ENCODE results near the gene HNRNPF.
A peak's percentile ranks its signal among the peaks of the same experiment; 100 is the strongest.
"Not testable (repeated sequence)": the region's sequence is repeated elsewhere in the genome, so short reads cannot be mapped to it uniquely, and the experiment has no call there.

HNRNPF gene, protein sequence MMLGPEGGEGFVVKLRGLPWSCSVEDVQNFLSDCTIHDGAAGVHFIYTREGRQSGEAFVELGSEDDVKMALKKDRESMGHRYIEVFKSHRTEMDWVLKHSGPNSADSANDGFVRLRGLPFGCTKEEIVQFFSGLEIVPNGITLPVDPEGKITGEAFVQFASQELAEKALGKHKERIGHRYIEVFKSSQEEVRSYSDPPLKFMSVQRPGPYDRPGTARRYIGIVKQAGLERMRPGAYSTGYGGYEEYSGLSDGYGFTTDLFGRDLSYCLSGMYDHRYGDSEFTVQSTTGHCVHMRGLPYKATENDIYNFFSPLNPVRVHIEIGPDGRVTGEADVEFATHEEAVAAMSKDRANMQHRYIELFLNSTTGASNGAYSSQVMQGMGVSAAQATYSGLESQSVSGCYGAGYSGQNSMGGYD

DNA sequence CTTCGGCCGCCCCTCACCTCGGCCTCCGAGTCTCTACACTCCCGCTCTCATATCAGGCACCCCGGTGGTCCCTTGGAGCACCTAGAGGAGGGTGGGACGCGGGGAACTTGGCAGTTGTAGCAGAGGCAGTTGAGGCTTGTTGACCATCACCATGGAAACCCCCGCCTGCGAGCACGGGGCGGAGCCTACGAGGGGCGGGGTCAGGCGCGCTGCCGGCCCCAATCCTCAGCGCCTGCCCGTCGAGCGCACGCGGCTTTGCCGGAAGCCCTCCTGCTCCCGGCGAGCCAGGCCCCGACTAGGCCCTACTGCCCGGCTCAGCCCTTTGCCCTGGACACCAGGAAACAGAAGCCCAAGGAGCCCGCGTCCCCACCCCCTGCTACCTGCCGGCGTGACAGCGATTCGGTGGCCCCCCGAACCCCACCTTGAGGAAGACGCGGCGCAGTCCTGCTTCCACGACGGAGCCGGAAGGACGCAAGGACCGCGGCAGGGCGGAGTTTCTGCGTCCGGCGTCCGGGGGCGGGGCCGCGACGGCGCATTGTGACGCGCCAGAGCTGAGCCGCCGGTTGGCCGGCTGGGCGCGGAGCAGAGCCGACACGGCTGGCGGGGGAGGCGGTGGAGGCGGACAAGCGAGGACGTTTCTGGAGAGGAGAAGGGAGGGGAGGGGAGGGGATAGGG is at the start of gene HNRNPF:
Gene HNRNPF, minus strand, starts transcription at position 477 of the 675 bp plus-strand sequence. CDS start 21,302 bp downstream, outside the sequence.
- Histone ChIP-seq H3K4me2 (peak within 1 kb of the TSS; percentile 90 to 100 (median 96)), H4K20me1 (peaks cover 32 to 46% (median 36%) of the 10 kb centered on the region in 11 experiments), H3K27ac (peak within 1 kb of the TSS; percentile 95 to 100 (median 99)), H3K9me3 (replicated peaks in 1 of 11) (0 out of 22 replicates have a peak, but pooled peaks cover 0 to 3% (median 0%) of the 10 kb centered on the region in 11 experiments), H3K9ac (peak within 1 kb of the TSS; percentile 97 to 100 (median 99)), H3K27me3 (no peaks in the 10 kb centered on the region), H3K36me3 (peaks cover 3 to 33% (median 18%) of the 10 kb centered on the region in 11 experiments), H3K4me1 (peaks cover 33 to 57% (median 43%) of the 10 kb centered on the region in 10 experiments), H3K4me3 (peak within 1 kb of the TSS; percentile 76 to 95 (median 86))
- TF ChIP-seq Cebpa-rat (IDR thresholded peaks at IDR 0.05), result no peak

DNA sequence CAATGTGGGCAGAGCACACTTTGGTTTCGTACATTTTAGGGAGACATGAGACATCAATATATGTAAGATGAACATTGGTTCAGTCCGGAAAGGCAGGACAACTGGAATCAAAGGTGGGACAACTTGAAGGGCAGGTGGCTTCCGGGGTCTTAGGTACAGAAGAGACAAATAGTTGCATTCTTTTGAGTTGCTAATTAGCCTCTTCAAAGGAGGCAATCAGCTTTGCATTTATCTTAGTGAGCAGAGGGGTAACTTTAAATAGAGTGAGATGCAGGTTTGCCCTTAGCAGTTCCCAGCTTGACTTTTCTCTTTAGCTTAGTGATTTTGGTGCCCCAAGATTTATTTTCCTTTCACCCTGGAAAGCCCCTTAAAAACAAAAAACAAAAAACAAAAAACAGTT is 49.2 kb upstream of the HNRNPF start:
- H3K9me3 ChIP-seq (replicated peaks in 1 of 11), result no peaks in the 10 kb centered on the region
- H3K36me3 ChIP-seq, result no peaks in the 10 kb centered on the region
- no peak overlapping the region for H3K4me2 ChIP-seq
- no peaks in the 10 kb centered on the region for H3K27me3 ChIP-seq
- no peak overlapping the region for H3K27ac ChIP-seq
- no peak overlapping the region for H3K4me3 ChIP-seq
- H3K9ac ChIP-seq, result no peak overlapping the region
- no peaks in the 10 kb centered on the region for H4K20me1 ChIP-seq
- no peak for TF ChIP-seq Cebpa-rat (IDR thresholded peaks at IDR 0.05)
- H3K4me1 ChIP-seq, result peaks cover 28 to 35% (median 32%) of the 10 kb centered on the region in 10 experiments

DNA sequence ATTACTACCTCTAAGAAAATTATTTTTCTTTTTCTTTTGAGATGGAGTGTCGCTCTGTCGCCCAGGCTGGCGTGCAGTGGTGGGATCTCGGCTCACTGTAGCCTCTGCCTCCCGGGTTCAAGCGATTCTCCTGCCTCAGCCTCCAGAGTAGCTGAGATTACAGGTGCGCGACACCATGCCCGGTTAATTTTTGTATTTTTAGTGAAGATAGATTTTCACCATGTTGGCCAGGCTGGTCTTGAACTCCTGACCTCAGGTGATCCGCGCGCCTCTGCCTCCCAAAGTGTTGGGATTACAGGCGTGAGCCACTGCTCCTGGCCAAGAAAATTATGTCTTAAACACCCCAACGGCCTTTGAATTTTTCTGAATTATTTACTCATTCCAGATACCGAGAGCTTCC is 47.6 kb upstream of the HNRNPF start:
- H4K20me1 ChIP-seq; H3K27me3 ChIP-seq; H3K9me3 ChIP-seq (replicated peaks in 1 of 11); H3K36me3 ChIP-seq: not testable (repeated sequence)
- peaks cover 45 to 52% (median 48%) of the 10 kb centered on the region in 10 experiments for H3K4me1 ChIP-seq
- peak overlapping the region; percentile 76 to 93 (median 90) for H3K27ac ChIP-seq
- H3K9ac ChIP-seq, result peak overlapping the region; percentile 77 to 88 (median 84)
- peak overlapping the region in 9 of 10 experiments; percentile 58 to 76 (median 66); a peak in 17 of 20 replicates for H3K4me3 ChIP-seq
- H3K4me2 ChIP-seq, result peak overlapping the region; percentile 80 to 99 (median 93)

DNA sequence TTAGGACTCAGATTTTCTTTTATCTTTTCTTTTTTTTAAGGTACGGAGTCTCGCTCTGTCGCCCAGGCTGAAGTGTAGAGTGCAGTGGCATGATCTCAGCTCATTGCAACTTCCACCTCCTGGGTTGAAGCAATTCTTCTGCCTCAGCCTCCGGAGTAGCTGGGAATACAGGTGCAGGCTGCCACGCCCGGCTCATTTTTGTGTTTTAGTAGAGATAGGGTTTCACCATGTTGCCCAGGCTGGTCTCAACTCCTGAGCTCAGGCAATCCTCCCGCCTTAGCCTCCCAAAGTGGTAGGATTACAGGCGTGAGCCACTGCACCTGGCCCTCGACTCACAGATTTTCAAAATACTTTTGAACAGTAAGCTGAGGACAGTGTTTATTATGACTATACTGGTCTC is 45.0 kb upstream of the HNRNPF start:
- peak in 1 of 11 experiments; percentile 18; a peak in 1 of 22 replicates for TF ChIP-seq Cebpa-rat (IDR thresholded peaks at IDR 0.05)
- Histone ChIP-seq H3K4me1 (peaks cover 53 to 71% (median 61%) of the 10 kb centered on the region in 10 experiments), H3K27ac (peak overlapping the region in 10 of 11 experiments; percentile 80 to 93 (median 90); a peak in 18 of 22 replicates)

DNA sequence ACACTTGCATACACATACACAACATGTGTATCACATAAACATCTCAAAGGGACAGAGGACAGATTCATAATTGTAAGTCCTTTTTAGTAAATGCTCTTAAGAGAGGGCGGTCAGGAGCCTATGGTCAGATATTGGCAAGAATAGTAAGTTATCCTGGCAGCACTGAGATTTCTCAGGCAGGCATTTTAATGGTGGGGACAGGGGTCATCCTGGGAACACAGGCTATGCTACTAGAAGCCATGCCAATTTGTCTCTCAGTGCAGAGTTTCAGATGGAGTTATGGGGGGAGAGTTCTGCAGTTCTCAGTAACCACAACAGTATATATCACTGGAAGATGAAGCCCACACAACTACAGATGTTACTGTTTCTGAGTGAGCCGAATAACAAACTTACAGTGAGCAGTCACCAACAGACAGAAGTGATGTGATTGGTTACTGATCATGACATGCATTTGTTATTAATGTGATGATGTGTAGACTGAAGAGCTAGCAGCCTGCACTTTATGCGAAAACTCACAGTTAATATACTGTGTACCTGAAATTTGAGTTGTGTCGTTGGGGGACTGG is 44.4 kb upstream of the HNRNPF start:
- Histone ChIP-seq H3K4me2 (peak overlapping the region; percentile 79 to 99 (median 89); a peak in 21 of 22 replicates), H3K4me3 (peak overlapping the region in 2 of 10 experiments; percentile 22 to 31; a peak in 2 of 20 replicates), H3K9me3 (replicated peaks in 1 of 11) (0 out of 22 replicates have a peak, but pooled peaks cover 0 to 1% (median 0%) of the 10 kb centered on the region in 11 experiments), H3K4me1 (peaks cover 53 to 78% (median 68%) of the 10 kb centered on the region in 10 experiments), H3K27ac (peak overlapping the region in 10 of 11 experiments; percentile 37 to 93 (median 90); a peak in 20 of 22 replicates), H4K20me1 (no peaks in the 10 kb centered on the region), H3K36me3 (no peaks in the 10 kb centered on the region), H3K27me3 (no peaks in the 10 kb centered on the region), H3K9ac (peak overlapping the region in 10 of 11 experiments; percentile 16 to 88 (median 78); a peak in 19 of 22 replicates)
- TF ChIP-seq Cebpa-rat (IDR thresholded peaks at IDR 0.05), result no peak

More for the DNA sequence above, 45.0 kb upstream of the HNRNPF start:
- H3K27me3 ChIP-seq; H4K20me1 ChIP-seq; H3K36me3 ChIP-seq; H3K9me3 ChIP-seq (replicated peaks in 1 of 11): not testable (repeated sequence)
- peak overlapping the region; percentile 80 to 99 (median 93) for H3K4me2 ChIP-seq
- peak overlapping the region in 8 of 10 experiments; percentile 48 to 75 (median 66); a peak in 10 of 20 replicates for H3K4me3 ChIP-seq
- H3K9ac ChIP-seq, result peak overlapping the region in 10 of 11 experiments; percentile 39 to 88 (median 84); a peak in 16 of 22 replicates

DNA sequence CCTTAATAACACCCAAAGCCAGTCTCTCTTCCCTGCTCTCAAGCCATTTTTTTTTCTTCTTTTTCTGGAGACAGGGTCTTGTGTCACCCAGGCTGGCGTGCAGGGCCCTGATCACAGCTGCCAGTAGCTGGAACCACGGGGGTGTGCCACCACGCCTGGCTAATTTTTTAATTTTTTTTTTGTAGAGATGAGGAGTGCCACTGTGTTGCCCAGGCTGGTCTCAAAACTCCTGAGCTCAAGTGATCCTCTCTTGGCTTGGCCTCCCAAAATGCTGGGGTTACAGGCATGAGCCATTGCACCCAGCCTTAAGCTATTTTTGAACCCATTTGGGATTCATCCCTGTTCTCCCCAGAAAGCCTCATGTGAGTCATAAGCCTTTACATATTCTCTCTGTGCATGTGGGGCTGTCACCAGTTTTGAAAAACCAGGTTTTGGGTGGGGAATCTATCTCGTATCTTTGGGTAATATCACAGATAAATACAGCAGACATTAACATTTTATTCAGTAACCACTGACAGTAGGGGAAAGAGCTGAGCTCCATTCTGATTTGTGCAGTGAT is 43.4 kb upstream of the HNRNPF start:
- peaks cover 3 to 10% (median 7%) of the 10 kb centered on the region in 11 experiments for H3K9me3 ChIP-seq (replicated peaks in 1 of 11)
- H3K27ac ChIP-seq, result peak overlapping the region in 10 of 11 experiments; percentile 37 to 93 (median 90); a peak in 21 of 22 replicates
- H3K4me2 ChIP-seq, result peak overlapping the region; percentile 79 to 99 (median 89)
- no peaks in the 10 kb centered on the region for H4K20me1 ChIP-seq
- TF ChIP-seq Cebpa-rat (IDR thresholded peaks at IDR 0.05), result no peak
- H3K4me3 ChIP-seq, result peak overlapping the region in 6 of 10 experiments; percentile 12 to 31 (median 24); a peak in 9 of 20 replicates
- H3K9ac ChIP-seq, result peak overlapping the region; percentile 0 to 88 (median 77); a peak in 21 of 22 replicates
- H3K4me1 ChIP-seq, result peaks cover 53 to 78% (median 68%) of the 10 kb centered on the region in 10 experiments
- H3K27me3 ChIP-seq, result no peaks in the 10 kb centered on the region
- peaks cover 0 to 4% (median 1%) of the 10 kb centered on the region in 11 experiments; a peak in 3 of 22 replicates for H3K36me3 ChIP-seq

DNA sequence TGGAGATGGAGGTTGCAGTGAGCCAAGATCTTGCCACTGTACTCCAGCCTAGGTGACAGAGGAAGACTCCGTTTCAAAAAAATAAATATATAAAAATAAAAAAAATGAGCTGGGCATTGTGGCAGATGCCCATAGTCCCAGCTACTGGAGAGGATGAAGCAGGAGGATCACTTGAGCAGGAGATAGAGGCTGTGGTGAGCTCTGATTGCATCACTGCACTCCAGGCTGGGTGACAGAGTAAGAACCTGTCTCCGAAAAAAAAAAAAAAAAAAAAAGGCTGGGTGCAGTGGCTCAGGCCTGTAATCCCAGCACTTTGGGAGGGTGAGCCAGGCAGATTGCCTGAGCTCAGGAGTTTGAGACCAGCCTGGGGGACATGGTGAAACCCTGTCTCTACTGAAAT is 39.8 kb upstream of the HNRNPF start:
- peak overlapping the region in 4 of 11 experiments; percentile 25 to 92 (median 38); a peak in 6 of 22 replicates for H3K27ac ChIP-seq
- H3K36me3 ChIP-seq, result peaks cover 0 to 28% (median 22%) of the 10 kb centered on the region in 11 experiments; a peak in 11 of 22 replicates
- H3K9ac ChIP-seq, result peak overlapping the region in 2 of 11 experiments; percentile 9 to 30; a peak in 2 of 22 replicates
- peak overlapping the region in 6 of 11 experiments; percentile 8 to 26 (median 16); a peak in 6 of 22 replicates for H3K4me2 ChIP-seq
- H3K9me3 ChIP-seq (replicated peaks in 1 of 11), result peaks cover 32 to 47% (median 39%) of the 10 kb centered on the region in 11 experiments
- H4K20me1 ChIP-seq, result no peaks in the 10 kb centered on the region
- no peak overlapping the region for H3K4me3 ChIP-seq
- H3K4me1 ChIP-seq, result peaks cover 30 to 49% (median 40%) of the 10 kb centered on the region in 10 experiments
- TF ChIP-seq Cebpa-rat (IDR thresholded peaks at IDR 0.05), result peak in 2 of 11 experiments; percentile 49 to 58; a peak in 2 of 22 replicates
- no peaks in the 10 kb centered on the region for H3K27me3 ChIP-seq

DNA sequence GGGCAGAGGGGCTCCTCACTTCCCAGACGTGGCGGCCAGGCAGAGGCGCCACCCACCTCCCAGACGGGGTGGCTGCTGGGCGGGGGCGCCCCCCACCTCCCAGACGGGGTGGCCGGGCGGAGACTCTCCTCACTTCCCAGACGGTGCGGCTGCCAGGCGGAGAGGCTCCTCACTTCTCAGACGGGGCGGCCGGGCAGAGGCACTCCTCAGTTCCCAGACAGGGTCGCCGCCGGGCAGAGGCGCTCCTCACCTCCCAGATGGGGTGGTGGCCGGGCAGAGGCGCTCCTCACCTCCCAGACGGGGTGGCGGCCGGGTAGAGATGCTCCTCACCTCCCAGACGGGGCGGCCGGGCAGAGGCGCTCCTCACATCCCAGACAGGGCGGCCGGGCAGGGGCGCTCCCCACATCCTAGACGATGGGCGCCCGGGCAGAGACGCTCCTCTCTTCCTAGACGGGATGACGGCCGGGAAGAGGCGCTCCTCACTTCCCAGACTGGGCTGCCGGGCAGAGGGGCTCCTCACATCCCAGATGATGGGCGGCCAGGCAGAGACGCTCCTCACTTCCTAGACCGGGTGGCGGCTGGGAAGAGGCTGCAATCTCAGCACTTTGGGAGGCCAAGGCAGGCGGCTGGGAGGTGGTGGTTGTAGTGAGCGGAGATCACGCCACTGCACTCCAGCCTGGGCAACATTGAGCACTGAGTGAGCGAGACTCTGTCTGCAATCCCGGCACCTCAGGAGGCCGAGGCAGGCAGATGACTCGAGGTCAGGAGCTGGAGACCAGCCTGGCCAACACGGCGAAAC is 37.4 kb upstream of the HNRNPF start:
- peaks cover 32 to 49% (median 39%) of the 10 kb centered on the region in 11 experiments for H3K9me3 ChIP-seq (replicated peaks in 1 of 11)
- H3K4me3 ChIP-seq, H3K9ac ChIP-seq, H3K27me3 ChIP-seq, H3K27ac ChIP-seq, H3K4me2 ChIP-seq, H4K20me1 ChIP-seq: not testable (repeated sequence)
- peaks cover 7 to 26% (median 17%) of the 10 kb centered on the region in 10 experiments for H3K4me1 ChIP-seq
- peaks cover 0 to 28% (median 22%) of the 10 kb centered on the region in 11 experiments; a peak in 11 of 22 replicates for H3K36me3 ChIP-seq

Measured in BLaER1 treated with 17β-estradiol and CSF1 and Interleukin-3, amounts not matched to agents 10 nM and 100 nM (cell line).